ENCODE data around the gene CNST. TPM values are rescaled to one million over a fixed set of nuclear protein-coding genes. Genes with fewer than 3 reads are reported as not detected.

CNST gene
- polyA plus RNA-seq, 1 donor (not counting 4 experiments of a cell fraction or from before 2014, with no cell fraction given) = 9.8 TPM

- TF ChIP-seq CTCF (optimal IDR thresholded peaks at IDR 0.05 in 1 of 3, IDR thresholded peaks at IDR 0.05 in 1 of 3, conservative IDR thresholded peaks at IDR 0.05 in 1 of 3; ENCODE audit: extremely low read depth in 1 of 3, insufficient read depth in 2 of 3, low read length in 3 of 3) (no peak), EZH2 (IDR thresholded peaks at IDR 0.05; ENCODE audit: low read length) (no peak)
- no peak for FAIRE-seq
- Histone ChIP-seq H3K27me3 (ENCODE audit: control insufficient read depth, extremely low read depth, insufficient read depth, low read length) (no peaks in the 10 kb centered on the region), H3K36me3 (ENCODE audit: control insufficient read depth in 2 of 2, extremely low read depth in 1 of 2, insufficient read depth in 2 of 2, low read length in 2 of 2) (peaks cover 0 to under 1% of the 10 kb centered on the region in 2 experiments), H3K9ac (ENCODE audit: control insufficient read depth, extremely low read depth, insufficient read depth, low read length) (no peak overlapping the region), H3K4me1 (ENCODE audit: control insufficient read depth, extremely low read depth, insufficient read depth, low read length) (peaks cover 8% of the 10 kb centered on the region), H4K20me1 (ENCODE audit: control insufficient read depth, extremely low read depth, insufficient read depth, low read length) (no peaks in the 10 kb centered on the region), H3K4me2 (ENCODE audit: control insufficient read depth, extremely low read depth, insufficient read depth, low read depth, low read length) (no peak overlapping the region), H3K4me3 (ENCODE audit: control insufficient read depth in 2 of 3, extremely low read depth in 1 of 3, insufficient read depth in 2 of 3, low read depth in 1 of 3, low read length in 3 of 3) (no peak overlapping the region), H3K9me1 (ENCODE audit: control insufficient read depth, extremely low read depth, insufficient read depth, low read length) (no peaks in the 10 kb centered on the region), H2AFZ (ENCODE audit: control insufficient read depth, low read length) (no peak overlapping the region), H3K9me3 (ENCODE audit: control insufficient read depth, low read depth, low read length) (no peaks in the 10 kb centered on the region), H3K27ac (ENCODE audit: control insufficient read depth, insufficient read depth, low read length) (no peak overlapping the region), H3K79me2 (ENCODE audit: control insufficient read depth, insufficient read depth, low read length) (no peaks in the 10 kb centered on the region)
- dilution Hi-C loops (cut with MboI; ENCODE audit: extremely low pct_ligation_motif_present, low sequenced_read_pairs) = no loop called here
- no peak for DNase-seq (ENCODE audit: low read depth, low spot score)
Measured at GRCh38 chr1:246617156-246617555, 50.9 kb downstream of the CNST start.

- no peaks in the 10 kb centered on the region for H3K79me2 ChIP-seq (ENCODE audit: control insufficient read depth, insufficient read depth, low read length)
- H3K4me3 ChIP-seq (ENCODE audit: control insufficient read depth in 2 of 3, extremely low read depth in 1 of 3, insufficient read depth in 2 of 3, low read depth in 1 of 3, low read length in 3 of 3) = no peak overlapping the region
- H3K4me2 ChIP-seq (ENCODE audit: control insufficient read depth, extremely low read depth, insufficient read depth, low read depth, low read length) = no peak overlapping the region
- no peaks in the 10 kb centered on the region for H4K20me1 ChIP-seq (ENCODE audit: control insufficient read depth, extremely low read depth, insufficient read depth, low read length)
- dilution Hi-C loops (cut with MboI; ENCODE audit: extremely low pct_ligation_motif_present, low sequenced_read_pairs) = no loop called here
- no peak for DNase-seq (ENCODE audit: low read depth, low spot score)
- H3K9me1 ChIP-seq (ENCODE audit: control insufficient read depth, extremely low read depth, insufficient read depth, low read length) = no peaks in the 10 kb centered on the region
- H2AFZ ChIP-seq (ENCODE audit: control insufficient read depth, low read length) = no peak overlapping the region
- no peaks in the 10 kb centered on the region for H3K9me3 ChIP-seq (ENCODE audit: control insufficient read depth, low read depth, low read length)
- peaks cover 0 to 2% of the 10 kb centered on the region in 2 experiments for H3K36me3 ChIP-seq (ENCODE audit: control insufficient read depth in 2 of 2, extremely low read depth in 1 of 2, insufficient read depth in 2 of 2, low read length in 2 of 2)
- H3K4me1 ChIP-seq (ENCODE audit: control insufficient read depth, extremely low read depth, insufficient read depth, low read length) = peaks cover 7% of the 10 kb centered on the region
- no peak overlapping the region for H3K9ac ChIP-seq (ENCODE audit: control insufficient read depth, extremely low read depth, insufficient read depth, low read length)
- no peak for FAIRE-seq
- no peaks in the 10 kb centered on the region for H3K27me3 ChIP-seq (ENCODE audit: control insufficient read depth, extremely low read depth, insufficient read depth, low read length)
- no peak overlapping the region for H3K27ac ChIP-seq (ENCODE audit: control insufficient read depth, insufficient read depth, low read length)
- TF ChIP-seq CTCF (optimal IDR thresholded peaks at IDR 0.05 in 1 of 3, IDR thresholded peaks at IDR 0.05 in 1 of 3, conservative IDR thresholded peaks at IDR 0.05 in 1 of 3; ENCODE audit: extremely low read depth in 1 of 3, insufficient read depth in 2 of 3, low read length in 3 of 3) (no peak), EZH2 (IDR thresholded peaks at IDR 0.05; ENCODE audit: low read length) (no peak)
Measured at GRCh38 chr1:246617768-246618167, 51.5 kb downstream of the CNST start.
